IMR-90 (cell line): ENCODE measurements around the gene GSTK1. TPM values are rescaled to one million over a fixed set of nuclear protein-coding genes. Genes with fewer than 3 reads are reported as not detected.

Experiments
- ATAC-seq: fragments of 200-7000 bp; cut with Tn5 transposase; 2 replicates; pipeline ENCODE4 v1.9.1; 2020; ENCODE audit warnings: low read depth, mild to moderate bottlenecking, moderate library complexity
- BruUV-seq: library from RNA; stranded (reverse); fragments of 400-500 nt; replicated peaks from 2 replicates; lab custom pipeline; 2021; lab: Mats Ljungman, UMichigan
- CTCF ChIA-PET: fragments of 300-600 bp; formaldehyde crosslinking; extraction: SDS; loops from one replicate; lab custom pipeline; 2021; ENCODE audit warnings: antibody characterized with exemption; lab: Yijun Ruan, JAX
- POLR2A ChIA-PET: fragments of 300-600 bp; sonication (Branson Sonifier 250); formaldehyde crosslinking; loops from one replicate; lab custom pipeline; 2022; ENCODE audit warnings: antibody characterized with exemption; ENCODE audit not compliant: unreplicated experiment; lab: Charles Lee
- DNase-seq: peaks from one replicate; pipeline ENCODE4 v3.0.0; 2013
- H2AFZ ChIP-seq: replicated peaks from 2 replicates; pipeline ENCODE3; 2013; ENCODE audit warnings: low read length, mild to moderate bottlenecking; ENCODE audit not compliant: poor library complexity
- H2AK5ac ChIP-seq: 2 replicates; pipeline ENCODE4 v1.6.1; 2013; ENCODE audit warnings: low read depth, low read length, inconsistent platforms
- H2AK9ac ChIP-seq: replicated peaks from 2 replicates; pipeline ENCODE3; 2013; ENCODE audit warnings: mild to moderate bottlenecking, low read depth, low read length, moderate library complexity; ENCODE audit not compliant: poor library complexity
- H2BK120ac ChIP-seq: 2 replicates; pipeline ENCODE4 v1.6.1; 2013; ENCODE audit warnings: low read depth, low read length, inconsistent platforms
- H2BK15ac ChIP-seq: 3 replicates; pipeline ENCODE4 v1.6.1; 2013; ENCODE audit warnings: low read depth, low read length, inconsistent platforms
- H2BK20ac ChIP-seq: 2 replicates; pipeline ENCODE4 v1.6.1; 2013; ENCODE audit warnings: low read depth, mild to moderate bottlenecking, inconsistent platforms, low read length, moderate library complexity
- H2BK5ac ChIP-seq: 2 replicates; pipeline ENCODE4 v1.6.1; 2013; ENCODE audit warnings: mild to moderate bottlenecking, low read depth, low read length, inconsistent platforms; ENCODE audit not compliant: poor library complexity, severe bottlenecking
- H3K14ac ChIP-seq: replicated peaks from 2 replicates; pipeline ENCODE4 v1.6.1; 2013; ENCODE audit warnings: low read depth, low read length, inconsistent platforms
- H3K18ac ChIP-seq: 2 replicates; pipeline ENCODE4 v1.6.1; 2013; ENCODE audit warnings: low read depth, low read length, control low read depth
- H3K23ac ChIP-seq: 2 replicates; pipeline ENCODE4 v1.6.1; 2013; ENCODE audit warnings: low read depth, low read length, inconsistent platforms
- H3K27ac ChIP-seq: 2 replicates; pipeline ENCODE4 v1.5.1; 2013; ENCODE audit warnings: mild to moderate bottlenecking, control low read depth, low read length; ENCODE audit not compliant: insufficient read depth
- H3K27me3 ChIP-seq: 2 replicates; pipeline ENCODE4 v1.6.1; 2013; ENCODE audit warnings: low read length; ENCODE audit not compliant: control insufficient read depth, insufficient read depth
- H3K36me3 ChIP-seq: 2 replicates; pipeline ENCODE4 v1.6.1; 2013; ENCODE audit warnings: low read length, mixed read lengths; ENCODE audit not compliant: control insufficient read depth, insufficient read depth
- H3K4ac ChIP-seq: 2 replicates; pipeline ENCODE4 v1.6.1; 2013; ENCODE audit warnings: low read depth, low read length, inconsistent platforms
- H3K4me1 ChIP-seq: 2 replicates; pipeline ENCODE4 v1.6.1; 2013; ENCODE audit warnings: low read length, mixed read lengths; ENCODE audit not compliant: control insufficient read depth, insufficient read depth
- H3K4me2 ChIP-seq: 2 replicates; pipeline ENCODE4 v1.6.1; 2013; ENCODE audit warnings: low read depth, mild to moderate bottlenecking, control low read depth, low read length, moderate library complexity
- H3K4me3 ChIP-seq: 2 replicates; pipeline ENCODE4 v1.5.1; 2013; ENCODE audit warnings: low read depth, mild to moderate bottlenecking, control low read depth, low read length, moderate library complexity; ENCODE audit not compliant: insufficient read depth
- H3K56ac ChIP-seq: 2 replicates; pipeline ENCODE4 v1.6.1; 2013; ENCODE audit warnings: low read length, inconsistent platforms; ENCODE audit not compliant: insufficient read depth; ENCODE audit errors: extremely low read depth
- H3K79me1 ChIP-seq, 2 experiments: 2 replicates each; pipeline ENCODE4 v1.6.1; 2013; ENCODE audit warnings: low read length in 2 of 2, inconsistent platforms in 1 of 2, low read depth in 1 of 2
- H3K9ac ChIP-seq: 2 replicates; pipeline ENCODE4 v1.6.1; 2013; ENCODE audit warnings: low read depth, low read length, control low read depth
- H3K9me1 ChIP-seq: 2 replicates; pipeline ENCODE4 v1.6.1; 2013; ENCODE audit warnings: low read length, inconsistent platforms; ENCODE audit not compliant: insufficient read depth
- H3K9me3 ChIP-seq: 2 replicates; pipeline ENCODE4 v1.6.1; 2013; ENCODE audit warnings: low read length; ENCODE audit not compliant: control insufficient read depth, insufficient read depth
- H4K20me1 ChIP-seq: 2 replicates; pipeline ENCODE4 v1.6.1; 2013; ENCODE audit warnings: low read length, inconsistent platforms; ENCODE audit not compliant: insufficient read depth
- H4K5ac ChIP-seq: 2 replicates; pipeline ENCODE4 v1.6.1; 2013; ENCODE audit warnings: mild to moderate bottlenecking, low read depth, low read length, control low read depth
- H4K8ac ChIP-seq, 2 experiments: 2 replicates each; pipeline ENCODE4 v1.6.1; 2013; ENCODE audit warnings: low read depth in 2 of 2, low read length in 2 of 2, control low read depth in 1 of 2, inconsistent platforms in 1 of 2
- H4K91ac ChIP-seq: 2 replicates; pipeline ENCODE4 v1.6.1; 2013; ENCODE audit warnings: low read depth, low read length, inconsistent platforms; ENCODE audit not compliant: insufficient read depth
- BHLHE40 ChIP-seq: fragments of 150-350 bp; IDR thresholded peaks from 2 replicates; pipeline ENCODE4 v1.6.1; 2016; ENCODE audit warnings: mild to moderate bottlenecking, low read depth, low read length
- FOS ChIP-seq: fragments of 150-350 bp; IDR thresholded peaks from 2 replicates; pipeline ENCODE4 v1.6.1; 2016; ENCODE audit warnings: low read depth, low read length
- MAFK ChIP-seq: IDR thresholded peaks from 2 replicates; pipeline ENCODE4 v1.6.1; 2012; ENCODE audit warnings: low read depth, low read length, improper control_type of control experiment
- MAZ ChIP-seq: IDR thresholded peaks from 2 replicates; pipeline ENCODE4 v1.6.1; 2012; ENCODE audit warnings: low read depth, mild to moderate bottlenecking, low read length, improper control_type of control experiment, moderate library complexity, borderline replicate concordance
- MXI1 ChIP-seq: IDR thresholded peaks from 2 replicates; pipeline ENCODE4 v1.6.1; 2012; ENCODE audit warnings: low read depth, mild to moderate bottlenecking, low read length, moderate library complexity, borderline replicate concordance
- NFE2L2 ChIP-seq: fragments of 150-350 bp; IDR thresholded peaks from 2 replicates; pipeline ENCODE4 v1.6.1; 2016; ENCODE audit warnings: low read depth, mild to moderate bottlenecking, low read length
- POLR2A ChIP-seq: IDR thresholded peaks from 2 replicates; pipeline ENCODE4 v1.6.1; 2012; ENCODE audit warnings: mild to moderate bottlenecking, low read depth, low read length
- RAD21 ChIP-seq: IDR thresholded peaks from 2 replicates; pipeline ENCODE4 v1.6.1; 2012; ENCODE audit warnings: low read length, improper control_type of control experiment
- RCOR1 ChIP-seq: IDR thresholded peaks from 2 replicates; pipeline ENCODE4 v1.6.1; 2012; ENCODE audit warnings: mild to moderate bottlenecking, low read length, improper control_type of control experiment; ENCODE audit not compliant: insufficient replicate concordance
- RFX5 ChIP-seq: IDR thresholded peaks from 2 replicates; pipeline ENCODE4 v1.8.0; 2012; ENCODE audit warnings: low read depth, mild to moderate bottlenecking, low read length, moderate library complexity
- SMC3 ChIP-seq: fragments of 150-350 bp; IDR thresholded peaks from 2 replicates; pipeline ENCODE4 v1.6.1; 2016; ENCODE audit warnings: low read depth, mild to moderate bottlenecking, antibody characterized with exemption, low read length, moderate library complexity
- WGBS, 2 experiments: methylation state at CpG; one replicate each; pipeline versions ENCODE4 v1.1.5 to v1.1.7; 2013; ENCODE audit warnings: missing lambda C conversion rate in 2 of 2; ENCODE audit not compliant: insufficient read length in 1 of 2; ENCODE audit errors: extremely low coverage in 2 of 2; 5-methylcytosine and 5-hydroxymethylcytosine counted together
- dilution Hi-C: fragments of 300-500 bp; cut with HindIII; formaldehyde crosslinking; loops from one replicate; pipeline ENCODE4 v1.14.3; 2018; ENCODE audit warnings: low sequenced_read_pairs; ENCODE audit not compliant: unreplicated experiment
- in situ Hi-C: fragments of 300-500 bp; cut with MboI; formaldehyde crosslinking; loops from 3 replicates; pipeline ENCODE4 v1.14.3; 2019; ENCODE audit warnings: low sequenced_read_pairs, inconsistent platforms, mixed read lengths
- intact Hi-C: fragments of 100-400 bp; cut with micrococcal nuclease; formaldehyde crosslinking; loops from 2 replicates; pipeline ENCODE4 v1.10.0; 2022
- polyA plus RNA-seq, 3 experiments: library from polyadenylated mRNA; depleted of rRNA; stranded (reverse); fragments of >200 nt; gene quantifications; 2 replicates each; pipeline ENCODE4 v1.2.3, GENCODE V29; 2012; ENCODE audit warnings: low replicate concordance in 1 of 3
- total RNA-seq: library from RNA; depleted of rRNA; stranded (reverse); fragments of >200 nt; gene quantifications from 2 replicates; pipeline ENCODE4 v1.2.3, GENCODE V29; 2012
- TF ChIP-seq, protein P1 (sequence below): conservative IDR thresholded peaks from 2 replicates; pipeline ENCODE4 v1.5.1; 2012; ENCODE audit warnings: mild to moderate bottlenecking, low read depth, low read length, improper control_type of control experiment
- TF ChIP-seq, protein P2 (sequence below): fragments of 150-350 bp; IDR thresholded peaks from 2 replicates; pipeline ENCODE4 v1.6.1; 2016; ENCODE audit warnings: low read depth, mild to moderate bottlenecking, low read length, moderate library complexity, borderline replicate concordance
- TF ChIP-seq, protein P3 (sequence below): fragments of 150-350 bp; IDR thresholded peaks from 2 replicates; pipeline ENCODE4 v1.6.1; 2017; ENCODE audit warnings: mild to moderate bottlenecking, antibody characterized with exemption, low read length, low read depth

GSTK1 gene
- total and polyA plus RNA-seq, 2 of the 4 experiments (the other 2 are of a cell fraction): 64.9 to 111 TPM

DNA sequence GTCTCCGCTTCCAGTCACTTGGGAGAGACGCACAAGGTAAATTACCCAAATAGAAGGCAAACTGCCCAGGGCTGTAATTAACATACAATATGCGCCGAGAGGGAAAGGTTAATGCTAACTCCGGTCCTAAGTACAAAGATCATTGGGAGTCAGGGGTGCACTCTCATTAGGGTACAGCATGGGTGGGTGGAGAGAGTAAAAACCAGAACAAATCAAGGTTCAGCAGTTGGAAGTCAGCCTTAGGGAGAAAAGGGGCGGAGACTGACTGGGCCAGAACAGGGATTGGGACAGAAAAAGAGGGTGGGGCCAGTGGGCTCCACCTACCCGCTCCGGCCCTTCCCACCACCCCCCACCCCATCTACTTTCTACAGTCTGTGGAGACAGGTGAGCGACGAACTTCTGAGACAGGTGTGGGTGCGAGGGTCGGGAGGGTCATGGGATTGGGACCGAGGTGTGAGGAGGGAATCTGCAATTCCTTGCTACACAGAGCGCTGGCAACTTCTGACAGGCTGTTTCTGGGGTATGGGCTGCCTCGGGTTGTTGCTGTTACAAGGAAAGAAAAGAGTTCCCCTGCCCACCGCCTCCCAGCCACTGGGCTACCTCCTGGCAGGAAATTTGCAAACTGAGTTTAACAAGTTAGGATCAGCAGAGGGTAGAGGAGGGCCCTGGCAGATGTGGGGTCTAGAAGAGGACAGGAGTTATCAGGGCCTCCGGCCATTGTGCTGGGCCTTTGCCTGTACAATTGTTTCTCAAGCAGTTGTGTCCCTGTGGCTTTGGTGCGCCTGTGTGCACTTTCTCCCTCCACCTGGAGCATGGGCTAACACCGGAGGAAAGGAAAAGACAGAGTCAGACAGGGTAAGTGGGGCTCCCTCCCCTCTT, 21.6 kb downstream of the GSTK1 start, which contains the start of gene TMEM139:
TMEM139 (plus strand) TSS at position 368 of the 879 bp plus-strand sequence. CDS start 1,000 bp downstream, outside the sequence.
- Histone ChIP-seq H3K4me3 (no peak within 1 kb of the TSS), H3K14ac (no peak within 1 kb of the TSS), H3K9ac (no peak within 1 kb of the TSS), H3K36me3 (no peaks in the 10 kb centered on the region; the same call in 1 of the 2 replicates), H3K27ac (no peak within 1 kb of the TSS), H3K23ac (no peak within 1 kb of the TSS), H2BK120ac (no peak within 1 kb of the TSS), H3K56ac (no peak within 1 kb of the TSS), H2AK5ac (no peak within 1 kb of the TSS), H2BK15ac (no peak within 1 kb of the TSS), H3K27me3 (no peaks in the 10 kb centered on the region), H3K9me1 (no peaks in the 10 kb centered on the region), H3K4me2 (no peak within 1 kb of the TSS), H2BK20ac (no peak within 1 kb of the TSS), H3K9me3 (no peaks in the 10 kb centered on the region), H3K4me1 (peaks cover 3% of the 10 kb centered on the region; the same call in 1 of the 2 replicates), H4K20me1 (peaks cover 9% of the 10 kb centered on the region; the same call in 1 of the 2 replicates), H3K18ac (no peak within 1 kb of the TSS), H2BK5ac (no peak within 1 kb of the TSS), H4K8ac (no peak within 1 kb of the TSS), H4K91ac (no peak within 1 kb of the TSS; the same call in 1 of the 2 replicates), H3K4ac (no peak within 1 kb of the TSS), H2AK9ac (peak within 1 kb of the TSS; percentile 48), H4K5ac (no peak within 1 kb of the TSS), H3K79me1 (peaks cover 0 to 13% of the 10 kb centered on the region in 2 experiments; a peak in 2 of 4 replicates), H2AFZ (peak within 1 kb of the TSS; percentile 66)
- intact Hi-C loops (no loop called here), dilution Hi-C loops (no loop called here), in situ Hi-C loops (no loop called here)
- ChIA-PET POLR2A (no interaction called here), CTCF (interaction anchor here (0.7 kb wide), 1 partner anchor 14 kb away, joined by 3 read pairs; no protein-coding TSS in a partner anchor)
- DNase-seq (no peak), ATAC-seq (no peak)
- BruUV-seq: no TSS peak
- WGBS, 2 experiments: 77% methylated on average over 4 of the region's 19 CpGs; no CpG with 5 or more reads in 1 of the 2 experiments
- TF ChIP-seq RFX5 (no peak), MAFK (no peak), RAD21 (no peak), NFE2L2 (no peak), SMC3 (no peak), MXI1 (no peak), FOS (no peak), POLR2A (no peak), RCOR1 (no peak), MAZ (no peak), BHLHE40 (no peak)
- TF ChIP-seq, protein P1, sequence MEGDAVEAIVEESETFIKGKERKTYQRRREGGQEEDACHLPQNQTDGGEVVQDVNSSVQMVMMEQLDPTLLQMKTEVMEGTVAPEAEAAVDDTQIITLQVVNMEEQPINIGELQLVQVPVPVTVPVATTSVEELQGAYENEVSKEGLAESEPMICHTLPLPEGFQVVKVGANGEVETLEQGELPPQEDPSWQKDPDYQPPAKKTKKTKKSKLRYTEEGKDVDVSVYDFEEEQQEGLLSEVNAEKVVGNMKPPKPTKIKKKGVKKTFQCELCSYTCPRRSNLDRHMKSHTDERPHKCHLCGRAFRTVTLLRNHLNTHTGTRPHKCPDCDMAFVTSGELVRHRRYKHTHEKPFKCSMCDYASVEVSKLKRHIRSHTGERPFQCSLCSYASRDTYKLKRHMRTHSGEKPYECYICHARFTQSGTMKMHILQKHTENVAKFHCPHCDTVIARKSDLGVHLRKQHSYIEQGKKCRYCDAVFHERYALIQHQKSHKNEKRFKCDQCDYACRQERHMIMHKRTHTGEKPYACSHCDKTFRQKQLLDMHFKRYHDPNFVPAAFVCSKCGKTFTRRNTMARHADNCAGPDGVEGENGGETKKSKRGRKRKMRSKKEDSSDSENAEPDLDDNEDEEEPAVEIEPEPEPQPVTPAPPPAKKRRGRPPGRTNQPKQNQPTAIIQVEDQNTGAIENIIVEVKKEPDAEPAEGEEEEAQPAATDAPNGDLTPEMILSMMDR: no peak
- TF ChIP-seq, protein P2, sequence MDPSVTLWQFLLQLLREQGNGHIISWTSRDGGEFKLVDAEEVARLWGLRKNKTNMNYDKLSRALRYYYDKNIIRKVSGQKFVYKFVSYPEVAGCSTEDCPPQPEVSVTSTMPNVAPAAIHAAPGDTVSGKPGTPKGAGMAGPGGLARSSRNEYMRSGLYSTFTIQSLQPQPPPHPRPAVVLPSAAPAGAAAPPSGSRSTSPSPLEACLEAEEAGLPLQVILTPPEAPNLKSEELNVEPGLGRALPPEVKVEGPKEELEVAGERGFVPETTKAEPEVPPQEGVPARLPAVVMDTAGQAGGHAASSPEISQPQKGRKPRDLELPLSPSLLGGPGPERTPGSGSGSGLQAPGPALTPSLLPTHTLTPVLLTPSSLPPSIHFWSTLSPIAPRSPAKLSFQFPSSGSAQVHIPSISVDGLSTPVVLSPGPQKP: no peak
- TF ChIP-seq, protein P3, sequence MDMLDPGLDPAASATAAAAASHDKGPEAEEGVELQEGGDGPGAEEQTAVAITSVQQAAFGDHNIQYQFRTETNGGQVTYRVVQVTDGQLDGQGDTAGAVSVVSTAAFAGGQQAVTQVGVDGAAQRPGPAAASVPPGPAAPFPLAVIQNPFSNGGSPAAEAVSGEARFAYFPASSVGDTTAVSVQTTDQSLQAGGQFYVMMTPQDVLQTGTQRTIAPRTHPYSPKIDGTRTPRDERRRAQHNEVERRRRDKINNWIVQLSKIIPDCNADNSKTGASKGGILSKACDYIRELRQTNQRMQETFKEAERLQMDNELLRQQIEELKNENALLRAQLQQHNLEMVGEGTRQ: no peak
